Measurements from ENCODE around the gene ZNF181. TPM values are rescaled to one million over a fixed set of nuclear protein-coding genes. Genes with fewer than 3 reads are reported as not detected.
A peak's percentile ranks its signal among the peaks of the same experiment; 100 is the strongest.

The ZNF181 gene
- total and polyA plus RNA-seq, 2 of the 8 experiments (the other 6 are each of a cell fraction or from before 2014, with no cell fraction given): 2.8 to 7.5 TPM

DNA sequence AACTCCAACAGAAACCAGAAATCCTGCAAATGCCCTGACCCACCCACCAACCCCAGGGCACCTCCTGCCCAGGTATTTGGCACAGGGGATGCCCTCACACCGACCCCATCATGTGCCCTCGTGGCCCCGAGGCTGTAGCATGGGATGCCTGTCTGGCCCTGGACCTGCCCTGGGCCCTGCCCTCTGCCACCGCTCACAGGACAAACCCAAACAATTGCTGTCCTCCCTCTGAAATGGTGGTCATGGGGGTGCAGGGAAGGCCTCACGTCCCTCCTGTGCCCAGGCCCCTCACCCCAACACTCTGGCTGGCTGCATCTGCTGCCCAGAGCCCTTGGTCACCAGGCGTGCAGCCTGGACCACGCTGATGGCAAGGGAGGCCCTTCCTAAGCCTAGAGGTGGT lies 2.1 kb upstream of the ZNF181 start:
- Histone ChIP-seq H3K4me3 (ENCODE audit: extremely low read depth in 1 of 4, insufficient read depth in 2 of 4, low read depth in 3 of 4, low read length in 4 of 4) (no peak overlapping the region), H3K79me2 (ENCODE audit: control insufficient read depth in 1 of 2, insufficient read depth in 2 of 2, low read length in 2 of 2) (no peaks in the 10 kb centered on the region), H3K18ac (ENCODE audit: extremely low read depth, low read length) (no peak overlapping the region), H4K8ac (ENCODE audit: extremely low read depth, insufficient read depth, low read length) (peak overlapping the region; percentile 36; the same call in 1 of the 2 replicates), H2AK5ac (ENCODE audit: low read depth, low read length) (no peak overlapping the region), H2AFZ (ENCODE audit: low read length) (no peak overlapping the region), H3K27ac (ENCODE audit: low read depth, low read length) (no peak overlapping the region), H3K4me1 (replicated peaks in 1 of 4; ENCODE audit: control insufficient read depth in 3 of 4, insufficient read depth in 4 of 4, low read length in 3 of 4) (peaks cover 0 to 11% (median 2%) of the 10 kb centered on the region in 4 experiments; a peak in 4 of 7 replicates), H3K23me2 (ENCODE audit: low read depth, low read length) (0 out of 2 replicates have a peak, but pooled peaks cover 5% of the 10 kb centered on the region), H3K4me2 (ENCODE audit: insufficient read depth in 1 of 2, low read depth in 2 of 2, low read length in 2 of 2) (no peak overlapping the region; a peak in 1 of 4 replicates), H3K9me3 (ENCODE audit: insufficient read depth in 2 of 2, low read depth in 1 of 2, low read length in 1 of 2) (0 out of 4 replicates have a peak, but pooled peaks cover 4 to 6% of the 10 kb centered on the region in 2 experiments), H3K27me3 (replicated peaks in 1 of 4; ENCODE audit: control insufficient read depth in 3 of 4, extremely low read depth in 1 of 4, insufficient read depth in 3 of 4, low read length in 3 of 4) (no peaks in the 10 kb centered on the region), H3K79me1 (ENCODE audit: low read depth, low read length) (no peaks in the 10 kb centered on the region), H3K36me3 (ENCODE audit: control insufficient read depth in 2 of 4, insufficient read depth in 4 of 4, low read length in 3 of 4) (no peaks in the 10 kb centered on the region), H2BK15ac (ENCODE audit: low read length) (no peak overlapping the region), H4K91ac (replicated peaks; ENCODE audit: insufficient read length, low read length) (no peak overlapping the region), H2BK20ac (ENCODE audit: low read length) (no peak overlapping the region), H2BK12ac (ENCODE audit: low read depth, low read length) (no peak overlapping the region), H2BK5ac (ENCODE audit: low read depth, low read length) (no peak overlapping the region), H3K56ac (replicated peaks; ENCODE audit: insufficient read length, low read depth, low read length) (no peak overlapping the region), H4K20me1 (replicated peaks in 1 of 2; ENCODE audit: control insufficient read depth in 1 of 2, insufficient read depth in 2 of 2, low read length in 2 of 2) (no peaks in the 10 kb centered on the region), H4K5ac (ENCODE audit: insufficient read length, low read depth, low read length) (no peak overlapping the region), H3K4ac (replicated peaks; ENCODE audit: insufficient read length, low read depth, low read length) (no peak overlapping the region), H3K14ac (ENCODE audit: insufficient read length) (no peak overlapping the region), H2BK120ac (replicated peaks; ENCODE audit: low read depth, low read length) (no peak overlapping the region), H3K9ac (replicated peaks in 1 of 4; ENCODE audit: extremely low read depth in 1 of 4, low read depth in 3 of 4, low read length in 3 of 4) (no peak overlapping the region), H3K23ac (ENCODE audit: insufficient read length) (no peak overlapping the region)
- DNase-seq (ENCODE audit: low read depth in 1 of 2, low spot score in 2 of 2) (no peak), FAIRE-seq (no peak)
- 84% methylated on average over 6 of the region's 7 CpGs; no CpG with 5 or more reads in 1 of the 2 experiments for WGBS, 2 experiments (ENCODE audit: extremely low coverage in 1 of 2, insufficient coverage in 1 of 2, insufficient read length in 1 of 2, insufficient replicate concordance in 2 of 2, low coverage in 1 of 2, low lambda C conversion rate in 2 of 2, missing lambda C conversion rate in 1 of 2)
- CTCF ChIA-PET (ENCODE audit: partially characterized antibody): no interaction called here
- POLR2A ChIA-PET (ENCODE audit: partially characterized antibody): interaction anchor here (1.5 kb wide), 1 partner anchor 55 kb away, joined by 5 read pairs; the partner anchor contains the start of genes SCGB2B2 and ZNF302
- TF ChIP-seq SRF (IDR thresholded peaks at IDR 0.05; ENCODE audit: low read depth, low read length) (no peak), ZNF274 (IDR thresholded peaks at IDR 0.05; ENCODE audit: borderline replicate concordance, extremely low read depth, low read length) (no peak), RNF2 (IDR thresholded peaks at IDR 0.05; ENCODE audit: borderline replicate concordance, low read depth, low read length, missing control alignments, poor library complexity, severe bottlenecking) (no peak), POLR2AphosphoS5 (IDR thresholded peaks at IDR 0.05; ENCODE audit: low read depth, low read length) (no peak), POU5F1 (IDR thresholded peaks at IDR 0.05; ENCODE audit: low read depth, low read length) (no peak), CEBPB (IDR thresholded peaks at IDR 0.05; ENCODE audit: low read depth, low read length) (no peak), CBX5 (IDR thresholded peaks at IDR 0.05; ENCODE audit: low read depth, low read length) (no peak), BCL11A (IDR thresholded peaks at IDR 0.05; ENCODE audit: low read depth in 2 of 2, low read length in 2 of 2) (no peak), BACH1 (IDR thresholded peaks at IDR 0.05; ENCODE audit: low read length) (no peak), TAF7 (optimal IDR thresholded peaks at IDR 0.05; ENCODE audit: borderline replicate concordance, low read depth, low read length) (no peak), BRCA1 (IDR thresholded peaks at IDR 0.05; ENCODE audit: low read depth, low read length) (no peak), GABPA (IDR thresholded peaks at IDR 0.05; ENCODE audit: borderline replicate concordance, insufficient read depth, low read length) (no peak), MAX (IDR thresholded peaks at IDR 0.05) (no peak), RFX5 (IDR thresholded peaks at IDR 0.05; ENCODE audit: borderline replicate concordance, low read depth, low read length) (no peak), SP2 (IDR thresholded peaks at IDR 0.05; ENCODE audit: low read length) (no peak)
